Dermis blood vessel endothelial cell (primary cell): ENCODE results near the gene MGAM2. TPM values are rescaled to one million over a fixed set of nuclear protein-coding genes. Genes with fewer than 3 reads are reported as not detected.

Experiments used
- DNase-seq: peaks from one replicate; pipeline ENCODE4 v3.0.0; 2010
- total RNA-seq: library from RNA; depleted of rRNA; stranded (reverse); fragments of >200 nt; gene quantifications from 2 replicates; pipeline ENCODE4 v1.2.3, GENCODE V29; 2014

Gene MGAM2
- total RNA-seq, 1 donor from 2014 or later, result not detected

DNA sequence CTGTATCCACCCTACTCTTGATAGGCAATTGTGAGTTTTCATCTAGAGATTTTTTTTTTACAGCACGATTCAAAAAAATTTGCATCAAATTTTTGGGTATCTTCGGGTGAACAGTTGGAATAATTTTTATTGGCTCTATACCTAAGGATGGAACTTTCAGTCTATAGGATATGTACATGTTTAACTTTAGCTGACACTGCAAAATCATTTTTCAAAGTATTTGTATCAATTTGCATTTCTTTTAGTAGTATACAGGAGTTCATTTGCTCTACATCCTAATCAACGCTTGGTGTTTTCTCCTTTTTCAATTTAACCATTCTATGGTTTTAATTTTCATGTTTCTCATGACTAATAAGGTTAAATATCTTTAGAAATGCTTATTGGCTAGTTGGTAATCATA is 11.7 kb downstream of the MGAM2 start:
- no peak for DNase-seq

DNA sequence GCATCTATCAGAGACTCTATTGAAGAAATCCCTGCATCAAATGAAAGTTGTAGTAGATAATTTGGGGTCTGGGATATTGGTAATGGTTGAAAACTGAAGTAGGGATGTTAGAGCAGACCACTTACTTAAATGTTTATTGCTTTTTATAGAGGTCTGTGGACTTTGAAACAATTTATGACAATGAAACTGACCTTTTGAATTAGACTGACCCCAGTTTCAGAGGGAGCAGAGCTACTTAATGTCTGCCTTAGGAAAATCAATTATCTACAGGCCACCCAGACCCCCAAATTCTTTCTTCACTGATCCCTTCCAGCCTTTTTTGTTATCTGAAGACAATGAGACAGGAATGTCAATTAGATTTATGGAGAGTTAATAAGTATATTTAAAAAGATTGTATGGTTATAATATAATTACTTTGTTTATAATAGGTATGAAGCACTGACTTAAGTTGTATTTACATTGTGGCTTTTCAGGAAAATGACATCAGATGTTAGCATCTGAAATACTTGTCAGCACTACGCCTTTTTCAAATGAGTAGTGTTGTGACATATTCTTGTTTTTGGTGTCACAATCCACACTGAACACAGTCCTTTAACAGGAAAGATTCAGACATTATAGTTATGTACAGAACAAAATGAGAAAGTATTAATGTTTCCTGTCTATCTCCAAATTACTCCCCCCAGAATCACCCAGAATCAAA is 13.9 kb downstream of the MGAM2 start:
- DNase-seq, result no peak

DNA sequence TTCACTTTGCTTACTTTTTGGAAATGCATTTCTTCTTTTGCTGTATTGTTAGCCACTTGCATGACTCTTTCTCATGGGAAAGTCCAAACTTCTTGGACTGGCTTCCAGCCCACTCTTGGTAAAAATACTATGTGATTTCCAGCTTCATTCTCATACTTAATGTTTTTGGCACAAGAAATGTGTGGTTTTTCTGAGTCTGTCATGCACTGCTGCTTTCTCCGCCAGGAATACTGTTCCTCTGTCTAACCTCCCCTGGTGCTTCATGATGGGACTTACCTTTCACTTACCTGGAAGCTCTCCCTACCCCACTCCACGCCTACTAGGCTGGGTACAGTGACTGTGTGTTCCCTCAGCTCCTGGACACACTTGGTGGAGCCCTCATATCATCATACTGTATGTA is 18.7 kb downstream of the MGAM2 start:
- no peak for DNase-seq

DNA sequence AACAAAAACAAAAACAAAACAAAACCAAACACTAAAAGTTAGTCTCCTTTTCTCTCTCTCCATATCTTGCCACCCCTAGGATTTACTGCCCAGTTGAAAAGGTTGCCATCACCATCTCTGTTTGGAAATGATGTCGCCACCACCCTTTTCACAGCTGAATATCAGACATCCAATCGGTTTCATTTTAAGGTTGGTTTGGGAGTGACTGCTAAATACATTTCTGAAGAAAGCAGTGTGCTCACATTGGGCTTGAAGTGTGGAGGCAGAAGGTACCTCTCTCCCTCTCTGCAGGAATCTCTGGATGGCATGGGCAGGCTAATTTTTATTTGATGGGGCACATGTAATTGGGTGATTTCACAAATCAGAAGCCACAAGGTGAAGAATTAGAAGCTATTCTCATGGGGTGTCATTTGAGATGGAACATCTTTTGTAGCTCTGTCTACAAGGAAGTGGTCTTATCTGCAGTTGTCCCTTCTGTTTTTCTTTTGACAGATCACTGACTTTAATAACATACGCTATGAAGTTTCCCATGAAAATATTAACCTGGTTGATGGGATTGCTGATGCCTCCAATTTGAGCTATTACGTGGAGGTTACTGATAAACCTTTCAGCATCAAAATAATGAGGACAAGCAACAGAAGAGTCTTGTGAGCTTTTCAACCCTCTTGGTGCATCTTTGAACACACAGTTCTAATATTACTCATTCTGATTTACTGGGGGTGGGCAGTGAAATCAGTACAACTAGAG is 20.1 kb downstream of the MGAM2 start:
- no peak for DNase-seq

DNA sequence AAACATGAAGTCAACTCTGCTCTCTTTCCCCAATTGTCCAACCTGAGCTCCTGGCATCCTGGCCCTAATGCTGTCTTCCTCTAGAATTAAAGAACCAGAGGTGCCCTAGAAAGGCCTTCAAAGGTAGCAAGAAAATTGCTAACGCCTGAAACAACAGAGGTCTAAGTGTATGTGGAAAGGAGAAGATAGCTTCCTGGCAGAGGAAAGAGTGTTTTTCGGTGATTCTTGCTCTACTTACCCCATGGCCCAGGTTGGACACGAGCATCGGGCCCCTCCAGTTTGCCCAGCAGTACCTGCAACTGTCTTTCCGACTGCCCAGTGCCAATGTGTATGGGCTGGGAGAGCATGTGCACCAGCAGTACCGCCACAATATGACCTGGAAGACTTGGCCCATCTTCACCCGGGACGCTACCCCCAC is 22.2 kb downstream of the MGAM2 start:
- DNase-seq, result no peak

DNA sequence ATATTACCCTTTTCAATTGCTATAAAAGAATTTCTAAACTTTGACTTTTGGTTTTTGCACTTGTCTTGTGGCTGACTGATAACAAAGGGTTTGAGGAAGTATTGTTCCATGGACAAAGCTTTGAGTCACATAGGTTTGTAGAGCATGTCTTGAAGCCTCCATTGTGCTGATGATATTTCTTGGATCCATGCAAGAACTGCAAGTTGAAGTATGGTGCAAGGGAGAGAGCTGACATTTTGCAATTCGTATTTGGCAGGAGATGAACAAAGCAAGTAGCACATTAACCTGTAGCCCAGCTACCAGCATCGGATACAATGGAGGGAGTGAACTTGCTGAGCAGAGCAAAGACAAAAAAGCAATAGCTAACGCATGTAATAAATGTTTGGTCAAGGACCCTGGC is 23.4 kb downstream of the MGAM2 start:
- no peak for DNase-seq

DNA sequence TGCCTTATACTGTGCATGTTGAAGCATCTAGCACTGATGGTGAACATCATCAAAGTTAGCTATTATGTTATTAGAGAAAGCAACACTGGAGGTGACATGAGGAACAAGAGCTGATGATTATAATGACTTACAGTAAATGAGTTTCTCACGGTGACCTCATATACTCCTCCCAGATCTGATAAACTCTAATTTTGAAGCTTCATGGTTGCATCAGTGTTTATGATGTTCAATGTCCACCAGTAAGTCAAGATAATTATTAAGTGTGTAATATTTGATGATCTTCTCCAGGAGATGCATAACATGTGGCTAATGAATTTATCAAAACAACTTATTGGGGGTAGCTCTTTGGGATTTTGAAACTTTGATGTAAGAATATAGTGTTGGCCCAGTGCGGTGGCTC is 27.5 kb downstream of the MGAM2 start:
- no peak for DNase-seq

DNA sequence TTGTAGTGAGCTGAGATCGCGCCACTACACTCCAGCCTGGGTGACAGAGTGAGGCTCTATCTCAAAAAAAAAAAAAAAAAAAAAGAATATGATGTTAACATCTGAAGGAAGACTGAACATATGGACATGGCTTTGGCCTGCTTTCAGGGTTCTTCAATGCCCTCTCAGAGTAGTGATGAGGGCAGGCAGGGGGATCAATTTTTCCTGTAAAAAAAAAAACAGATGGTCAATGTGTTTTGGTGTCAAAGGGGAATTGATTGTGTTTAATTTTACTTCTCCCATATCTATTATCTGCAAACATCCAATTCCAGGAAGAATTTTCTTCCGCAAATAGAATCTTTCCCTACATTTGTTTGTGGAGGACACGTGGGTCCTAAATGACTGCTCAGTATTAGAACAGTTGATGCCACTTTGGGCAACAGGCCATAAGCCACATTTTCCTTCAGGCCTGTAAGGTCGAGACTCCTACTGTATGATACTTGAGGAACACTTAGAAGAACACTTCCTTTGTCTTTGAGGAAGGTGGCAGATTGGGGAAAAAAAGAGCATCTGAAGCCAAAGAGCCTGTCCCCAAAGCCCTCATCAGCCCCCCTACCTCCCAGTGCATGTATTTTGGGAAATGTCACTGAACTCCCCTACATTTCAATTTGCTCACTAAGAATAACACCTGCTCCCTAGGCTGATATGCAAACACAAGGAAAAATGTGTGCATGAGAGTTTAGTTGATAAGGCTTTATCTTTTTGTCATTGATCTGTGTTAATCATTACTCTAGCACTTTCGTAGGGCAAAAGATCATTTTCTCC is 28.3 kb downstream of the MGAM2 start:
- no peak for DNase-seq

DNA sequence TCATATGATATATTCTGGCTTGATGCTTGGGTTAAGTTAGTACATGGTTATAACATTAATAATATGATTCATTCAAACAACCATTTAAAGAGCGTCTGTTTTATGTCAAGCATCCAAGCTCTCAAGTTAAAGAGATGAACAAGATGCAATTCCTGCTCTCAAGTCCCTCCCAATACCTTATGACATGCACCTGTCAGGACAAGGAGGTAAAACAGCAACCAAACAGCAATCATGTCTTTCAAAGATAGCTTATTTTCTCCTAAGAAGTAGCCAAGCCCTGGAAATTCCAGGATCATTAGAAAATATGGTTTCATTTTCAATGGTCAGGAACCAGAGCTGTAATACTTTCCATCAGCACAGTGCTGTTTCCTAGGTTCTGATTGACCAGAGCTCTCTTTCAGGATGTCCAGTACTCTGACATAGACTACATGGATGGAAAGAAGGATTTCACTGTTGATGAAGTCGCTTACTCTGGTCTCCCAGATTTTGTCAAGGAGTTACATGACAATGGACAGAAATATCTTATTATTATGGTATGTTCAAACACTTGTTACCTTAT is 29.0 kb downstream of the MGAM2 start:
- no peak for DNase-seq

DNA sequence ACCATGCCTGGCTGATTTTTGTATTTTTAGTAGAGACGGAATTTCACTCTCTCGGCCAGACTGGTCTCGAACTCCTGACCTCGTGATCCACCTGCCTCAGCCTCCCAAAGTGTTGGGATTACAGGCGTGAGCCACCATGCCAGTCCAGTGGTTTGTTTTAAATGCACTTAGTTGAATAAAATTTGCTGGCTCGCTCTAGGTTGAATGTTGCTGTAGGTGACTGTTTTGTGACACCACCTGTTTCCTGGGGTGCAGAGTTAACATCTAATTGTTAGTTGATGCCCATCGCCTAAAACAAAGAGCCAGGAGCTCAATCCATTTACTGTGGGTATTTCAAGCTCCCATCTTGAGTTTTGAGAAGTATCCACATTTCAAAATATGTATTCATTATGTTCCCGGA is 31.2 kb downstream of the MGAM2 start:
- DNase-seq, result no peak

DNA sequence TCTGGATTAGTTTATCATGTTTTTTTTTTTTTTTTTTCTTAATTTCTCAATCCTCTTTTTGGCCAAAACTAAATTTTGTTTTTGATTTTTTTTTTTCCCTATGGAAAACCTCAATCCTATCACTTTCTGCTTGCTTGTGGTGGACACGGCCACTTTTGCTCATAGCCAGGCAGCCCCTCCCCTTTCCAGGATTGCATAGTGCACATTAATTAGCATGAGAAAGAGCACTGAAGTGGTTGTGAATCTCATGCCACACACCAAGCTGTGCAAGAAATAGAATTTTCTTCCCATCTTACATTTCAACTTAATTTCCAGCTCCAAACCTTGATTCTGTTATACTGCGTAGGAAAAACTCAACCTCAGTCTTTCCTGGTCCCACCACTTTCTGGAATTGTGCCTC is 34.6 kb downstream of the MGAM2 start:
- no peak for DNase-seq

DNA sequence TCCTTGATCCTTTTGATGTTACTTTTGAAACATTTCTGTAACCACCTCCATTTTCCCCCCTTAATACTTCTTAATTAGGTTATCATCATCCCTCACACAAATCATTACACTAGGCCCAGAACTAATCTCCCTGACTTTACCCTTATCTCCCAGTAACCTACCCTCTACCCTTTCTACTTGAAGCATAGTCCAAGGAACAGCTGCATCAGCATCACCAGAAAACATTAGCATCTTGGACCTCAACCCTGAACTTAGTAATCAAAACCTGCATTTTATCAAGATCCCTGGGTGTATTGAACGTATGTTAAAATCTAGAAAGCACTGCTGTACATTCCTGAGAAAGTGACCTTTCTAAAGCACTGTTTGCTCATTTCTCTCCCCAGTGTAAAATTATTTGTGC is 38.8 kb downstream of the MGAM2 start:
- DNase-seq, result no peak

DNA sequence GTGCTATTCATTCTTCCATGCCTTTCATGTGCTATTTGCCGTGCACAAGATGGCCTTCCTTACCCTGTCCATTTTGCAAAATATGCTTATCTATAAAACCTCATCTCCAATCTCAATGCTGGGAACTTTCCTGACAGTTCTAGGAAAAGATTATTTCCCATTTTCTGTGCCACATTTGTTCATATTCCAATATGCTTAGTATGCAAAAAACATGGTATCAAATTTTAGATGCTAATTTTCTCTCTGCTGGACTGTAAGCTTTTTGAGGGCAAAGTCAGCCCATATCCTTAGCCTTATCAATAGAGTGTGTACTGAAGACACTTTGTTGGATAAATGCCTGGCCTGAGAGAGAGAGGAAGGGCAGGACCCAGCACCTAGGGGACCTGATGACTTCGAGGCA is 39.4 kb downstream of the MGAM2 start:
- no peak for DNase-seq

DNA sequence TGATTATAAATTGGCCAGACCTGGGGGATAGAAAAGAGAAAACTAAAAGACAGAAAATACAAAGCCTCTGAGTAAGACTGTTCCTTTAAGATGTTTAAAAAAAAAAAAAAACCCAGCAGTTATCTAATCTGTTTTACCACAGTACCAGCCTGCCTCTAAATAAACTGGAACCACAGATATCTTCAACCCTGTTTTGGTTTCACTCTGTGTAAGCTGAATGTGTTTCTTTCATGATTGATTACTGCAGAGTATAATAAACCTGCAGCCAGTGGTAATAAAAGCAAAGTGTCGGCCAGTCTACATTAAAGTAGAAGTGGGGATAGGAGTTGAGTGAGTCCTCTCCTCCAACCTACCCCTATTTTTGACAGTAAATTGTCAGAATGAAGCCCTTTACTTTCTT is 40.6 kb downstream of the MGAM2 start:
- no peak for DNase-seq

DNA sequence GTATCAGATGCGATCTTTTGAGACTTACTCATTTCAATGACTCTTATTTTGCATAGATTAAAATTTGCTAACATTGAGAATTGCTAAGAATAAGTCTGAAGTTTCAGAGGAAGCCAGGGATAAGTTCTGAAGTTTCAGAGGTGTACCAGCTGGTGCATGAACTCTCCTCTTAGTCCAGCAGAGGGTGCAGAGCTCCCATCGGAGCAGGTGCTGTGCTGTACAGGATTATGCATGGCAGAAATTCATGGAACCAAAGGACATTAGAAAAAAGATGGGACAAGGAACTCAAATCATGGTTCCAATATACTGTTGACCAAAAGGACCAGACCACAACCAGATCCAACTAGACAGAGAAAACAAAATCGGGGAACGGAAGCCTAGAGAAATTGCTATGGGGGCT is 41.9 kb downstream of the MGAM2 start:
- no peak for DNase-seq

DNA sequence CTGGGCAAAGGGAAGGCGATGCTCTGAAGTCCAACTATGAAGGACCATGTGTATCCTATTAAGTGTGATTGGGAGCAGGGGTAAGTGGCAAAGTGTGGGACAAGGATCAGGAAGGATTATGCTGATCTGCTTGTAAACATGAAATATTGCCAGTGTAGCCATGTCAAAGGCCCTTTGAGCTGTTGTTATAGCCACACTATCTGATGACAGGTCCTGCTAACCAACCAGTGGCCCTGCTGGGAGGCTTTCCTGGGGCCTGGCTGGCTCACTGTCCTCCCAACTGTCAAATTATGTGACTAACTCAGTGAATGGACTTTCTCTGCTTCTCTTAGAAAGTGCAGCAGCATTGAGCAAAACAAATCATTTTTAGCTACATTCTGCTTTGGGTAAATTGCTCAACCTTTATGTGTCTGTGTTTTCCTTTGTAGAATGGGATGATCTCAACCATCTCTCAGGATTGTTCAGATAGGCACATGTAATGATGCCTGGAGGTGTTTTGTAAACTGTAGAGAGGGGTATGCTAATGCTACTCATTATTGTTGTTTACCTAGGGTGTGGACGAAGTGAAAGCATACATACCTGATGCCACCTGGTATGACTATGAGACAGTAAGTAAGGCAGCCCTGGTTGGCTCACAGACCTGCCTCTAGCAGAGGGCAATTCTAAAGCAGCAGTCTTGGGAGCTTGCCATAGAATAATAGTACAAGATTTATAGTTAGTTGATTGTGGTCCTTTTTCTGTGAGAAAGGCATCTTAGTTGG is 47.4 kb downstream of the MGAM2 start:
- no peak for DNase-seq

DNA sequence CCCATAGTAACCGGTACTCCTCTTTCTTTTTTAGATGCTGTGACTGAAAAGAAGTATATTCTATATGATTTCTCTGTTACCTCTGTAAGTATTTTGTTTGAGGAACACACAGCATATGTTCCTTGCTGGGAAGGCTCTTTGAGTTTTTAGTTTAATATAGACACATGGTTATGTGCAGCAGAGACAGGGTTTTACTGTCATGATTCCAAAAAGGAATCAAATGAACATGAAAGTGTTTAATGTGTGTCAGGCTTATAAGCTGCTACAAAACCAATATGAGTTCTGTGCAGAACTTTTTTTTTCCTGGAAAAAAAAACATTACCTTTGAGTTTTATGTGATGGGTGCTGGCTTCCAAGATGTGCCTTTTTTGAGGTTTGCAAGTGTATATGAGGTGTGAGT is 50.4 kb downstream of the MGAM2 start:
- no peak for DNase-seq

DNA sequence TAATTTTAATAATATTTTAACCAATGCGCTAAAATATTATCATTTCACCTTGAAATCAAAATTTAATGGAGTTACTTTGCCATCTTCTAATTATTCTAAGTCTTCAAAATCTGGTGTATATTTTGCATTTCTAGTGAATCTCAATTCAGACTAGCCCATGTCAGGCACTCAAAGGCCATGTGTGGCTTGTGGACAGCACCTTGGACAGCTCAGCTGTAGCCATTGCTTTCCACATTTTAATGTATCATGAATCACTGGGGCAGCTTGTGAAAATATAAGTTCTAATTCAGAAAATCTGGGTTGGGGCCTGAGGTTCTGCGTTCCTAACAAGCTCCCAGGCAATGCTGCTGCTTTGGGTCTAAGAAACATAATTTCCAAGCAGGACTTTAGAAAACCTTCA is 57.2 kb downstream of the MGAM2 start:
- no peak for DNase-seq

DNA sequence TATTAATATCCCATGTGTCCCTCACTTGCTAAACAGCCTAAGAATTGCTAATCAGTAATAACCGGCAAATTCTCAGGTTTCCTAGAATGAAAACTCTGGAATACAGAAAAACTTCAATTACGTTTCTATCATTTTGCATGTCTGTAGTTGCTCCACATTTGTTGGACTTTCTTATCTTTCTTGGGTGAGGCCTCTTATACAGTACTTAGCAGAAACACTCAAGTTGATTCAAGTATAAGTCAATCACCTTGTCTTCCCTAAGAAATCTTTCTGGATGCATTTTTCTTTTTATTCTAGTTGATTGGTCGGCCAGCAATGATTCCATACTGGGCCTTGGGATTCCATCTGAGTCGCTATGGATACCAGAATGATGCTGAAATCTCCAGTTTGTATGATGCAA is 61.4 kb downstream of the MGAM2 start:
- no peak for DNase-seq

DNA sequence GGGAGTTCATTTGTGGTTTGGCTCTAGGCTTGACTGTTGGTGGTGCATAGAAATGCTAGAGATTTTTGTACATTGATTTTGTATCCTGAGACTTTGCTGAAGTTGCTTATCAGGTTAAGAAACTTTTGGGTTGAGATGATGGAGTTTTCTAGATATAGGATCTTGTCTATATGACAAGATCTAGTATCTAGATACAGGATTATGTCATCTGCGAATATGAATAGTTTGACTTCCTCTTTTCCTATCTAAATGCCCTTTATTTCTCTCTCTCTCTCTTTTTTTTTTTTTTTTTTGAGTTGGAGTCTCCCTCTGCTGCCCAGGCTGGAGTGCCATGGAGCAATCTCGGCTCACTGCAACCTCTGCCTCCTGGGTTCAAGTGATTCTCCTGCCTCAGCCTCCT is 62.9 kb downstream of the MGAM2 start:
- DNase-seq, result no peak

DNA sequence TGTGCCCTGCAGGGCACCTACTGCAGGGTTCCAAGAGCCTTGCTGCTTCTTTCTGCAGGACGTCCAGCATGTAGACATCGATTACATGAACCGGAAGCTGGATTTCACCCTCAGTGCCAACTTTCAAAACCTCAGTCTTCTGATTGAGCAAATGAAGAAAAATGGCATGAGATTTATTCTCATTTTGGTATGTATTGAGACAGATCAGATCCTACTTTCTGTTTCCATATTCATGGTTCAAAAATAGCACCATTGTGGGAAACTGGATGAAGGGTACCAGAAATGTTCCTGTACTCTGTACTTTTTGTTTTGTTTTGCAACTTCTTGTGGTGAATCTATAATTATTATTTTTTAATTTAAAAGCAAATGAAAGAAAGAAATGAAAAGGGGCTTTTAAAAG is 64.1 kb downstream of the MGAM2 start:
- no peak for DNase-seq

DNA sequence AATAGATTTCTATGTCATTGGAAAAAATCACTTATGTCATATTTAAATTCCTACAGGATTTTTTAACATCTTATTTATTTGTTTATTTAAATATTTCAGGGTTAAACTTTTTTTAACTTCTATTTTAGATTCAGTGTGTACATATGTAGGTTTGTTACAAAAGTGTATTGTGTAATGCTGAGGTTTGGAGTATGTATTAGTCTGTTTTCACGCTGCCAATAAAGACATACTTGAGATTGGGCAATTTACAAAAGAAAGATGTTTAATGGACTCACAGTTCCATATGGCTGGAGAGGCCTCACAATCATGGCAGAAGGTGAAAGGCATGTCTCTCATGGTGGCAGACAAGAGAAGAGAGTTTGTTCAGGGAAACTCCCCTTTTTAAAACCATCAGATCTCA is 65.4 kb downstream of the MGAM2 start:
- no peak for DNase-seq

DNA sequence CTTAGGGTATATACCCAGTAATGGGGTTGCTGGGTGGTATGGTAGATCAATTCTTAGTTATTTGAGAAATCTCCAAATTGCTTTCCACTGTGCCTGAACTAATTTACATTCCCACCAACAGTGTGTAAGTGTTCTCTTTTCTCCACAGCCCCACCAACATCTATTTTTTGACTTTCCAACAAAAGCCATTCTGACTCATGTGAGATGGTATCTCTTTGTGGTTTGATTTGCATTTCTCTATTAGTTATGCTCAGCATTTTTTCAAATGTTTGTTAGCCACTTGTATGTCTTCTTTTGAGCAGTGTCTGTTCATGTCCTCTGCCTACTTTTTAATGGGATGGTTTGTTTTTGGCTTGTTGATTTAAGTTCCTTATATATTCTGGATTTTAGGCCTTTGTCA is 66.4 kb downstream of the MGAM2 start:
- no peak for DNase-seq
